GM18907 (cell line): ENCODE data around the gene NDOR1.
A peak's percentile ranks its signal among the peaks of the same experiment; 100 is the strongest.

Experiments used
- ATAC-seq: cut with Tn5 transposase; IDR thresholded peaks from one replicate; pipeline ENCODE4 v1.9.1; 2021; ENCODE audit warnings: mild to moderate bottlenecking, moderate library complexity; ENCODE audit not compliant: unreplicated experiment

Gene NDOR1

GRCh38 chr9:137182836-137183235 is 22.7 kb upstream of the NDOR1 start:
- no peak for ATAC-seq

- ATAC-seq, result no peak
Measured at GRCh38 chr9:137183980-137184595, 21.4 kb upstream of the NDOR1 start.

- ATAC-seq, result no peak
Measured at GRCh38 chr9:137184881-137185660, 20.4 kb upstream of the NDOR1 start.

GRCh38 chr9:137185921-137186320 is 19.6 kb upstream of the NDOR1 start:
- ATAC-seq, result no peak

- ATAC-seq, result no peak
Measured at GRCh38 chr9:137186385-137186784, 19.1 kb upstream of the NDOR1 start.

DNA sequence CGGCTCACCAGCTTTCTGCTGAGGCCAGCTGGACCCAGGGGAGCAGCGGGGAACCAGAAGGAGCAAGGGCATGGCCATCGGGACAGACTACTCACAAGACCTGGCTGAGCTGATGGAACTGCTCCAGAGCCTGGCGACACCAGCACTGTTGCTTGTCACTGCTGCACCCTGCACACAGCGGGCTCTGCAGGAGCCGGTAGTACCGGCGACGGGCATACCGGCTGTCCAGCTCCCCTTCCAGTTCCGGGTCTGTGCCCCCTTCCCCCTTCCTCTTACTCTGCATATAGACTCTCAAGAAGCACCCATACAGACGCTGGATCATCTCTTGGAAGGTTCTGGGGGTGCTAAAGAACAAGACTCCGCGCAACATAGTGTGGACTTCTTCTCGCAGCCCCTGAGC is 18.1 kb upstream of the NDOR1 start:
- no peak for ATAC-seq

DNA sequence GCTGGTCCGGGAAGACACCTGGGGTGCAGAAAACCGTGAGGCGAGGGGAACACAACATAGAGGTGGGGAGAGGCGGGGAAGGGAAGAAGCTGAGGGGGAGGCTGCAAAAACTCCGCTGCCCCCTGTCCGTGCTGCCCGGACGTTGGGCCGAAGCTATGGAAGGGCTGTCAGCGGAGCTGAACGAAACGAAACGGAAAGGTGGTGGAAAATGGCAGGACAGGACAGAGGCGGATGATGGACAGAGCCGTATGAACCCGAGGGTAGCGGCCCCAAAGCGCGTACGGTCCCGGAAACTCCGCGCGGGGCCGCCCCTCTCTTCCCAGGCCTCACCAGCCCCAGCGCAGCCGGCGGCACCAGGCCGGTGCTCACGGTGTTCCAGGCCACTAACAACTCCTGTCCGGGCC is 17.4 kb upstream of the NDOR1 start:
- no peak for ATAC-seq

DNA sequence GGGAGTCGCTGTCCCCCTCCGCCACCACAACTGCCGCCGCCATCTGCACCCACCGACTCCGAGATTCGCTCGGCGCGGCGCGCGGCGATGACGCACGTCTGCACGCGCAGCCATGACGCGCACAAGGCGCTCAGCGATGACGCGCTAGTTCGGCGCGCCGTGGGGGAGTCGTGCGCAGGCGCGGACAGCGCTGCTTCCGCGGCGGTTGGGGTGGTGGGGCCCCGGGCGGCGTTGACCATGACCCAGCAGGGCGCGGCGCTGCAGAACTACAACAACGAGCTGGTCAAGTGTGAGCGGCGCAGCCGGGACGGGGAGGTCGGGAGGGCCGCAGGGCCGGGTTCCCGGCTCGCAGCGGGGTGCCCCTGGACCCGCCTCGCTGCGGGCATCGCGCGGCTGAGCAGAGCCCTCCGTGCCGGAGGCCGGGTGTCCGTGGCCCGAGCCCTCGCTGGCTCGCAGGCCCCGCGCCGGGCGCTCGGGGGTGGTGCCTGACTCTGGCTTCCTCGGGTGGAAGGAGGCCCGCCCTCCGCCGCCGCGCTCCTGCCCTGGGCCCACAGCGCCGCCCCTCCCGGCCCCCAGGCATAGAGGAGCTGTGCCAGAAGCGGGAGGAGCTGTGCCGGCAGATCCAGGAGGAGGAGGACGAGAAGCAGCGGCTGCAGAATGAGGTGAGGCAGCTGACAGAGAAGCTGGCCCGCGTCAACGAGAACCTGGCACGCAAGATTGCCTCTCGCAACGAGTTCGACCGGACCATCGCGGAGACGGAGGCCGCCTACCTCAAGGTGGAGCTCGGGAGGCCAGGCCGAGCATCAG is 16.8 kb upstream of the NDOR1 start, which contains the start of the genes ANAPC2 and SSNA1:
TSS of gene ANAPC2 (minus strand) at position 71 of the 807 bp plus-strand sequence. CDS start at position 43, 28 bp downstream.
TSS of gene SSNA1 (plus strand) at position 187 of the 807 bp plus-strand sequence. CDS start at position 238, 51 bp downstream.
- ATAC-seq, result peak; percentile 72

DNA sequence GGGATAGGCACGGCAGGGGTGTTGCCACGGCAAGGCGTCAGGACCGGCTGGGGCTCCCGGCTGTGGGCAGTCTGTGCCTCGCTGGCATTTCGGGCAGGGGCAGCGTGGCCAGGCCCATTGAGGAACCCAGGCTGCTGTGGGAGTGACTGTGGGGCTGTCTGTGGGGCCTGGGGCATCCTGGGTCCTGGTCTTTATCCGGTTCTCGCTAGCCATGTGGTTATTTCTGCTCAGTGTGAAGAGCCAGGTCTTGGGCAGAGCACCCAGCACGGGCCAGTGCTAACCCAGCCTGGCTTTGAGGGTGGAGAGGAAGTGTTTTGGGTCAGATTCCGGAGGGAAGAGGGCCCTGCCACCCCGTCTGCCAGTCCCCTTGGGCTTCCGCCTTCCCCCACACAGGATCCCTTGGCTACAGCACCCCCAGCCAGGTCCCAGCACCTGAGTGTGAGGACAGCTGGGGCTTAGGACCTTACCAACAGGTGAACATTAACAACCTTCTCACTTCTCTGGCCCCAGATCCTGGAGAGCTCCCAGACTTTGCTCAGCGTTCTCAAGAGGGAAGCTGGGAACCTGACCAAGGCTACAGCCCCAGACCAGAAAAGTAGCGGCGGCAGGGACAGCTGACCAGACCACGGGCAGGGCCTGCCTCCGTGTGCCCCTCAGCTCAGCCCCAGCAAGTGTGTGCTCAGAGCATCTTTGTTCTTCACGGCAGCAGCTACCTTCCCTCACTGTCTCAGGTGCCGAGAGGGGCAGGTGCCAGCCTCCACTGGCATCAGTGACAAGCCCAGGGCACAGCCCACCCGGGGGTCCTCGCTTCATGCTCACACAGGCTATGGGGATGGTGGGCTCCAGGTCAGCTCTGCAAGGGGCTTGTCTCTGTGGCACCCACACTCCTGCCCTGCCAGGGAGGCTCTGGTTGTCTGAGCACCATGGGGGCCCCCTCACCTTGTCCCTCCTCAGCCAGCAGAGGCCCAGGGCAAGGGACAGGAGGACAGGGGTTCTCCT is 15.9 kb upstream of the NDOR1 start:
- peak; percentile 6 for ATAC-seq

DNA sequence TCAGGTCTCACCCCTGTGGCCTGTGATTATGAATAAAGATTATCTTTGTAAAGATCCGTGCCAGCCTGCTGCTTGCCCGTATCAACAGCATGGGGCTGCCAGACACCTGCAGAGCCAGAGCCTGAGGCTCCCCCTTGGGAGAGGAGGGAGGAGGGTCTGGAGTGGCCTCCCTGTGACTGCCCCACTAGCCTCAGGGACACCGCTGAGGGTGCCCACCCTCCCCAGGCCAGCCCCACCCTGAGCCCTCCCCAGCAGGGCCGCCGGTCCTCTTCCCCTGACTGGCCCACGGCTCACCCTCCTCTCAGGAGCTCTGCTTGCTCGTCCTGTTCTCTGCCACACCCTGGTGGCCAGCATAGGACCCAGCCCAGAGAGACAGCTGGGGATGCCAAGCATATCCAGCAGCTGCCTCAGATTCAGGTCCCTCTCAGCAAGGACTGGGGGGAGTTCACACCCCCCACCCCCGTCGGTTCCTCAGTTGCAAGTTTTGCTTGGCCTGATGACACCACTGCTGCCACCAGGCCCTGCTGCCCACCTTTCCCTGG is 15.1 kb upstream of the NDOR1 start:
- no peak for ATAC-seq

- no peak for ATAC-seq
Measured at GRCh38 chr9:137191245-137191644, 14.3 kb upstream of the NDOR1 start.

GRCh38 chr9:137191691-137192447 is 13.6 kb upstream of the NDOR1 start:
- no peak for ATAC-seq

- ATAC-seq, result no peak
Measured at GRCh38 chr9:137192448-137192780, 13.1 kb upstream of the NDOR1 start.

DNA sequence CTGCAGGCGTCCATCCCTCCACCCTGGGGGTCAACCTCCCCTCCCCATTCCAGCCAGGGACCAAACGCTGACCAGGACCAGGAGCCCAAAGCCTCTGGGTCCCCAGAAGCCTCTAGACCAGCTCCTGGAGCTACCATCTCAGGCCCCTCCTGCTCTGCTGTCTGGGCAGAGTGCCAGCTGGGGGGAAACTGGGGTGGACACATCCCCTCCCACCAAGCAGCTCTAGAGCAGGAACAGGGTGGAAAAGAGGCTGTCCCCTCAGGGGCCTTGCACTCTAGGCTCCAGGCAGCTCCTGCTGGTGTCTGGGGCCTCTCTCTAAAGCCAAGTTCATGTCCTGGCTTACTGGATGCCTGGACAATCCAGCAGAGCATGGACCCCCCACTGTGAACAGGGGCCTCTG is 12.6 kb upstream of the NDOR1 start:
- no peak for ATAC-seq

DNA sequence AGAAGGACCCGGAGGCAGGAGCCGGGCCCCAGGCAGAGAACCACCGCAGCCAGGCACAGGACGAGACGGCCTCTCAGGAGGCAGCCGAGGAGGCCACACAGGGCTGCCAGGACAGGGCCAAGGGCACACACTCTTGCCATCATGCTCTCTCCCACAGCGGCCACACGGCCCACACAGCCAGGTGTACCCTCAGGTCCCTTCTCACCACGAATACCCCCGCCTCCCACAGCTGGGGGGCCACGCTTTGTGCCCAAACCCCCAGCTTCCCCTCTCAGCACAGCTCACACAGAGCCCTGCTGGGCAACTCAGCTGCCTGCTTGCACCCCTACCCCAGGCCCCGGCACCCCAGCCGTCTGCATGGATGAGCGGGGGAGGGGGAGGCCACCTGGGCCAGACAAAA is 11.7 kb upstream of the NDOR1 start:
- no peak for ATAC-seq

DNA sequence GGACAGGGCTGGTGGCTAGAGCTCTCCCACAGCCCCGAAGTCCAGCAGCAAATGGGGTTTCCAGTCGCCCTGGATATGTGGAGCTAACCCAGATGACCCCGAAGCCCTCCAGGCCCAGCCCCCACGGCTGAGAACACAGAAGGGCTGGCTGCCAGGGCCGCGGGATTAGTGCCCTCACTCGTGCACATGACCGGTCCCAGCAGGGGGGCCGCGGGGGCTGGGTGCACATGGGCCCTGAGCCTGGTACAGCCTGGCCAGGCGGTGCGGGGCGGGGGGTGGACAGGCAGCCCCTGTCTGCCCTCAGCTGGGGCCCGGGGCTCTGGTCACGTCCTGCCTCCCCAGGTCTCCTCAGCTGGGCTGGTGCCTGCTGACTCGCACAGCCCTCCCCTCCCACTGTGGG is 11.1 kb upstream of the NDOR1 start:
- ATAC-seq, result no peak

GRCh38 chr9:137194909-137195308 is 10.6 kb upstream of the NDOR1 start:
- ATAC-seq, result no peak

GRCh38 chr9:137195525-137196220 is 9.8 kb upstream of the NDOR1 start:
- ATAC-seq, result no peak
